GM08714 (cell line): ENCODE data around the gene RGL2.
A peak's percentile ranks its signal among the peaks of the same experiment; 100 is the strongest.
"Not testable (repeated sequence)": the region's sequence is repeated elsewhere in the genome, so short reads cannot be mapped to it uniquely, and the experiment has no call there.

Experiments used
- H3K4me3 ChIP-seq: fragments of 200-500 bp; sonication (Bioruptor generic); 2 replicates; pipeline ENCODE4 v1.5.1; 2014; ENCODE audit warnings: mild to moderate bottlenecking, low read length, inconsistent platforms
- ZNF274 ChIP-seq: IDR thresholded peaks from 2 replicates; pipeline ENCODE4 v1.6.1; 2012; ENCODE audit warnings: mild to moderate bottlenecking, low read depth, low read length

RGL2 gene

GRCh38 chr6:33298773-33299236 is at the start of gene RGL2:
TSS of gene RGL2 (minus strand) at chr6:33298942. CDS start at chr6:33298610, 332 bp downstream.
- TF ChIP-seq ZNF274: no peak
- peak within 1 kb of the TSS; percentile 72 for H3K4me3 ChIP-seq

- no peak overlapping the region for H3K4me3 ChIP-seq
- TF ChIP-seq ZNF274: no peak
These were observed 49.1 kb upstream of the RGL2 start for GRCh38 chr6:33347816-33348215.

GRCh38 chr6:33346972-33347371 is 48.2 kb upstream of the RGL2 start:
- H3K4me3 ChIP-seq: not testable (repeated sequence)

- no peak for TF ChIP-seq ZNF274
- peak overlapping the region; percentile 25; the same call in 1 of the 2 replicates for H3K4me3 ChIP-seq
These were observed 46.3 kb upstream of the RGL2 start for GRCh38 chr6:33344701-33345697.

GRCh38 chr6:33343953-33344611 is 45.3 kb upstream of the RGL2 start:
- TF ChIP-seq ZNF274: no peak
- peak overlapping the region; percentile 21; the same call in 1 of the 2 replicates for H3K4me3 ChIP-seq

GRCh38 chr6:33343606-33343952 is 44.8 kb upstream of the RGL2 start:
- not testable (repeated sequence) for H3K4me3 ChIP-seq

GRCh38 chr6:33339193-33339592 is 40.5 kb upstream of the RGL2 start:
- no peak for TF ChIP-seq ZNF274
- no peak overlapping the region for H3K4me3 ChIP-seq

GRCh38 chr6:33336495-33336894 is 37.8 kb upstream of the RGL2 start:
- no peak overlapping the region for H3K4me3 ChIP-seq
- no peak for TF ChIP-seq ZNF274

GRCh38 chr6:33335916-33336315 is 37.2 kb upstream of the RGL2 start:
- no peak overlapping the region for H3K4me3 ChIP-seq
- TF ChIP-seq ZNF274: no peak

GRCh38 chr6:33333666-33334065 is 34.9 kb upstream of the RGL2 start:
- no peak overlapping the region for H3K4me3 ChIP-seq
- TF ChIP-seq ZNF274: no peak

GRCh38 chr6:33330736-33331135 is 32.0 kb upstream of the RGL2 start:
- no peak overlapping the region for H3K4me3 ChIP-seq
- TF ChIP-seq ZNF274: no peak

- TF ChIP-seq ZNF274: no peak
- no peak overlapping the region for H3K4me3 ChIP-seq
These were observed 30.3 kb upstream of the RGL2 start for GRCh38 chr6:33329058-33329457.

GRCh38 chr6:33324125-33324524 is 25.4 kb upstream of the RGL2 start:
- H3K4me3 ChIP-seq: peak overlapping the region; percentile 63
- no peak for TF ChIP-seq ZNF274

- peak overlapping the region; percentile 63 for H3K4me3 ChIP-seq
- TF ChIP-seq ZNF274: no peak
These were observed 24.8 kb upstream of the RGL2 start for GRCh38 chr6:33323623-33323948.

- H3K4me3 ChIP-seq: no peak overlapping the region
- TF ChIP-seq ZNF274: no peak
These were observed 22.5 kb upstream of the RGL2 start for GRCh38 chr6:33321227-33321626.
